NCI-H1048 (cell line): Measurements from ENCODE around the gene GRPEL2.
"Not testable (repeated sequence)": the region's sequence is repeated elsewhere in the genome, so short reads cannot be mapped to it uniquely, and the experiment has no call there.

ENCODE experiments used
- DNase-seq: peaks from one replicate; lab custom pipeline; 2025; lab: John Stamatoyannopoulos, UW

Gene GRPEL2

DNA sequence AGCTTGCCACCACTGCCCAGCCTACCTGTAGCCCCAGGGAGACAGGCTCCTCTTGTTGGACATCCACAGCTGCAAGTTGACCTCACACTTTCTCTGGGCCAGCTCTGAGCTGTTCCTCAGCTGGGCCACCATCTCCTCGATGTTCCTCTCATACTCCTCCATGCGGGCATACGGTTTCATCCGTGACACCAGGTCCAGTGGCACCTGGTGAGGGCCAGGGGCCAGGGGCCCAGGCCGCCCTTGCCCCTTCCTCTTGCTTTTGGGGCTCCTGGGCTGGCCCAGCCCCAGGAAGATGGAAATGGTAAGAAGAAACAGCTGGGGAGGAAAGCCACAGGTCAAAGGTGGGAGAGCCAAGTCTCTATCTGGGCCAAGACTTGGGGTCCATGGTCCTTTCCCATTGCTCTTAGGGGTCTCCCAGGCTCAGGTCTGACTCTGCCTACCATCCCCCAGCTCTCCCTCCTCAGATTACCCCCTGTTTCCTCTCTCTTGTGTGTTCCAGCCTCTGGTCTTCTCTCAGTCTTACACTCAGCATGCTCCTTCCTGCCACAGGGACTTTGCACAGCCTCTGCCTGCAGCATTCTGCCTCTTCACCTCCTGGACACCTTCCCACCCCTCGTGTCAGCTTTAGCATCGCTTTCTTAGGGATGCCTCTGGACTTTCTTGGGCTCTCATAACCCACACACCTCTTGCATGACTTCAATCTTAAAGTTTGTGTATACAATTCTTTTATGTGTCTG, 31.6 kb downstream of the GRPEL2 start:
- DNase-seq, result no peak

- DNase-seq, result no peak
Measured at GRCh38 chr5:149378241-149378820, 33.0 kb downstream of the GRPEL2 start.

DNA sequence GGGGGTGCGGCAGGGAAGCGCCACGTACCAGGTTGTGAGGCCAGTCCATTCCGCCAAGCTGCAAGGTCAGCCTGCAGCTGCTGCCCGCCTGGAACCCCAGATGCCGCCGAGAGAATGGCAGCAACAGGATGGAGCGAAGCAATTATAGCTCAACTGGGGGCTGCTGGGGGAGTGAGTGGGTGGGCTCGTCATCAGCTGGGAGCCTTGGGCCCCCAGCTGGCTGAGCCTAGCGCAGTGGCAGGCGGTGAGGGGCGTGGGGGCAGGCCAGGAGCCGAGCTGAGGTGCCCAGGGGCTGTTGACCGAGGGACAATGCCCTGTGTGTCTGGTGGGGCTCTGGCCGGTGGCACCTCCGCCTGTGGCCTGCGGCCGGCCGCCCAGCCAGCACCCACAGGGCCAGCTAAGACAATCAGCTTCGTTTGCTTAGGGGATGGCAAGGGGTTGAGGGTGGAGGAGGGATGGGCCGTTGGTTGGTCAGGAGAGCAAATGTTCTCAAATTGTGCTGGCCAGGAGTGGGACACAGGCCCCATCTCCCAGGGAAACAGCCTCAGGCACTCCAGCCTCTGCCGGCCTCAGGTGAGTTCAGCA, 34.0 kb downstream of the GRPEL2 start, which contains the start of gene IL17B:
TSS of gene IL17B (minus strand) at position 116 of the 585 bp plus-strand sequence. CDS start at position 49, 67 bp downstream.
- no peak for DNase-seq

DNA sequence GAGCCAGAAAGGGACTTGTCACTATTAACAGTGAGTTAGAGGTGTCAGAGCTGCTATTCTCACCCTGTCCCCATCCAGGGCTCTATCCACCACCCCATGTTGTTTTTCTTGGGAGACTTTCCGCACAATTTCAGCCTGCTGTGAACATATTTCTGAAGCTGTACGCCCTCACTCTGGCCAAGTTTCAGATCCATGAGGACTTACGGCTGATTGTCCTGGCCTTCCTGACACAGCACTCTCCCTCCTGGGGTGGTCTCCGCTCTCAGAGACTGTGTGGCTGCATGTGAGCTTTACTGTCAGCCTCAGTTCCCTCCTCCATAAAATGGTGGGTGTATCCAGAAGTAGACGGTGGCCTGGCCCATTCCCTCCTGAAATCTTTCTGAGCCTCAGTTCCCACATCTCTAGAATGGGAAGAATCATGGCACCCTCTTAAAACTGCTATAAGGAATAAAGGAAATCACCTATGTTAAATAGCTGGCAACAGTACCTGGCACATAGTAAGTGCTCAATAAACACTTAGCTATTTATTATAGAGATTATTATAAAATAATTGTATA, 34.6 kb downstream of the GRPEL2 start:
- DNase-seq, result no peak

DNA sequence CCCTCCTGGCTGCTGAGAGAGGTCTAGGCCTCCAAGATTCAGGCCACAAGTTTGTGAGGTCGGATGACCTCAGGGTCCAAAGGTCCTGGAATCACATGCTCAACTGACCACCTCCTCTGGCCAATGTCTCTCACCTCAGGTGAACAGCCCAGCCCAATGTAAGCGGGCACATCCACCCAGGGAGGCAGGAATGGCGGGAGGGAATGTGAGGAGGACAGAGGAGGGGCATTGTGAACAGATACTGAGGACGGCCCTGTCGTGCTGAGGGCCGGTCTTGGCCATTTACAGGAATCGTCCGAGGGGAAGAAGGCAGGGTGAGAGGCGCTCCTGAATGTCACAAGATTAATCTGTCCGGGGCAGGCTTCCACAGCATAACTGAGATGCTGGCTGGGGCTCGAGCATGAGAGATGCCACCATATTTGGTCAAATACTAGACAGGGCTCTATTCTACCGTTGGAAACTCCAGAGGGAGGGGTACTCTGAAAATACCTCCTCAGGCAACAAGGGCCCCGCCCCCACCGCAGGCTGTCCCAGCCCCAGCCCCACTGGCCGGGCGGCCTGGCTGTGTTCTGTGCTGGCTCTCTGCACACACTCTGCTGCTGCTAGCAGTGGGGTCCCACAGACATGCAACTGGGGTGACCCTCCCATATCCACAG, 35.3 kb downstream of the GRPEL2 start:
- DNase-seq, result no peak

GRCh38 chr5:149381261-149381985, 36.1 kb downstream of the GRPEL2 start:
- no peak for DNase-seq

GRCh38 chr5:149381986-149382338, 36.7 kb downstream of the GRPEL2 start:
- DNase-seq, result no peak

- no peak for DNase-seq
Measured at GRCh38 chr5:149382517-149383220, 37.4 kb downstream of the GRPEL2 start.

GRCh38 chr5:149383399-149383798, 38.1 kb downstream of the GRPEL2 start:
- no peak for DNase-seq

DNA sequence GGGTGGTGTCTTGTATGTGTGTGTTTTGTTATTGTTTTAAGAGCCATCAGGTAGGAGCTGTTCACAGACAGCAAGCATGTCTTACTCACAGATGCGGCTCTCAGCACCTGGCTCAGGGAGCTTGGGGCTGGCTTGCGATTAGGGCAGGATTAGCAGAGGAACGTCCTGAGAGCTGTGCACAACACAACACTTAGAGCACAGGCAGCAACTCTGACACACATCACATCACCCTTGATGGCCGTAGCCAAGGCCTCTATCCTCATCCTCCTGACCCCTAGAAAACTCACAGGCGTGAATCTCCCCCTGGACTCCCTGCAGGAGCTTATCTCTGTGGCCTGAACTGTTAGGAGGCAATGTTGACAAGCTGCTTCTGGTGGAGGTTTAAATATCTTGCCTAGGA, 40.9 kb downstream of the GRPEL2 start:
- DNase-seq, result no peak

GRCh38 chr5:149387081-149387631, 41.9 kb downstream of the GRPEL2 start:
- no peak for DNase-seq

DNA sequence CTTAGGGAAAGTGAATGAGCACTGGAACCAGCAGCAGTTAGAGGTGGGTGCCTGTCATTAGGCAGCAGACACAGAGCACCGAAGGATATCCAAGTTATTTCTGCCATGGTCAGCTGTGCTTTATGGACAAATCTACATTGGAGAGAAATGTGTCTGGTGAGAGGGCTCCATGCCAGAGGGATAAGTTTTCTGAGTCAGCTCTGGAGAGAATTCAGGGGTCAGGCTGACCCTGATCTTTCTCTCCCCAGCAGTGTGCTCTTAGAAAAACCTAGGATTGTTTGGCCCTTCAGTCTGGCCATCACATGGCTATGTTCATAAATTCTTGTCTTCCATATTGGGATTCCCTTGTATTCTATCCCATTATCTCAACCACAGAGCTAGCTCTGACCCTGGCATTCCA, 42.7 kb downstream of the GRPEL2 start:
- no peak for DNase-seq

DNA sequence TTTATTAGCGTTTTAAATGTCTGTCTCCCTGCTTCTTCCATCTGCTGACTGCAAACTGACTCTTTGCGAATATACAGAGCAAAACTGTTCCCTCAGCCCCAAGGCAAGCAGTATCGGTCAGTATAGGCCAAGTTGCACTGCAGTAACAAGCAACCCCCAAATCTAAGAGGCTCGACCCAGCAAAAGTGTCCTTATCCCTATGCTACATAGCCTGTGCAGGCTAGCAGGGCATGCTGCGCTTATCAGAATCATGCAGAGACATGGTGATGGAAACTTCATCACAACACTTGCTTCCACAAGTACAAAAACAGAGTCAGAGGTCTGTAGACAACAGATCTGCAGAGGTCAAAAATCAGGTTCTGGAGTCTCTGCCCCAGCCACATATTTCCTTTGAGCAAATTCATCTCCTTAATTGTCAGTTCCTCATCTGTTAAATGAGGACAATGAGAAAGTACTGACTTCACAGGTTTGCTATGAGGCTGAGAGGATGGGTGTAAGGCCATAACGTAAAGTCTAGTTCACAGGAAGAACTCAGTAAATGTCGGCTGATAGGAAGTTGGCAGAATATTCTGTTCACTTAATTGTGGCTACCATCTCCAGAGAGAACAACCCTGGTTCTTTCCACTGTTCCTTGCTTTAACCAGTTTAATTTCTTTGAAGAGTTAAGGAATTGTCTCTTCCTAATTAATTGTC, 43.3 kb downstream of the GRPEL2 start:
- no peak for DNase-seq

DNA sequence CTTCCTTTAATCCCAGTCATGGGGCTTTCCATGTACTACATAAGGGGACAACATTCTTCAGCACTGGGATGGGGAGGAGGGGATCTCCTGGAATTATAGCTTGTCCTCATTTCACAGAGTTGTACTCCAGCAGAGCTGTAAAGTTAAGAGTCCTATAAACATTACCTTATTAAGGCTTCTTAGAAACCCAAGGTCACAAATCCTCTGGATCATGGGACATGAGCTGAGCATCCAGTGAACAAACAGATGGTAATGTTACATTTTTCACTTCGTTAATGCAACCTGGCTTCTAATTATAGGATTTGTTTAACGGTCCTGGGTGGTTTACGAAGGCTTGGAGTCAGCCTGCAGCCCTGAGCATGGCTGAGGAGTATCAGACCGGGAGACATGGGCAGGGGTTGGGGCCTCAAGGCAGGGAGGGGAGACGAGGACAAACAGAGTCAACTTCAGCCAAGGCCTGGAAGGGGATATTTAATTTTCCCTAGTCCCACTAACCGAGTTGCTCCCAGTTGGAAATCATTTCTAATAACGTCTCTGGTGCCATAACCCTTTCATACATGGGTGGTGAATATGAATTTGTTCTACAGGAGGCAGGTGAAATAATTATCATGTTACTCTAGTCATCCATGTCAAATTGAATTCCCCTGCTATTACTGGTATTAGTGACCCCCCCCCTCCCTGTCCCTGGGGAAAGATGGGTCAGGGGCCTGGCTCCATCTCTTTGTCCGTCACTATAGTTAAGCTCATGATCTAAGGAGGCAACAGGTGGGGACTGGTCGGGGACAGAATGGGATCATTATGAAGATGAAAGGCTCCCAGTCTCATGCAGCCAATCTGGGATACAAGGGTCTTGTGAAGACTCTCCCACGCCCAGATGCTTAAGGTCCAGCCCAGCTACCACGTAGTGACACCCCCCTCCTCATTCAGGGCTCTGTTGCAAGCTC, 44.5 kb downstream of the GRPEL2 start:
- no peak for DNase-seq

- DNase-seq, result not testable (repeated sequence)
Measured at GRCh38 chr5:149391076-149391475, 45.8 kb downstream of the GRPEL2 start.

DNA sequence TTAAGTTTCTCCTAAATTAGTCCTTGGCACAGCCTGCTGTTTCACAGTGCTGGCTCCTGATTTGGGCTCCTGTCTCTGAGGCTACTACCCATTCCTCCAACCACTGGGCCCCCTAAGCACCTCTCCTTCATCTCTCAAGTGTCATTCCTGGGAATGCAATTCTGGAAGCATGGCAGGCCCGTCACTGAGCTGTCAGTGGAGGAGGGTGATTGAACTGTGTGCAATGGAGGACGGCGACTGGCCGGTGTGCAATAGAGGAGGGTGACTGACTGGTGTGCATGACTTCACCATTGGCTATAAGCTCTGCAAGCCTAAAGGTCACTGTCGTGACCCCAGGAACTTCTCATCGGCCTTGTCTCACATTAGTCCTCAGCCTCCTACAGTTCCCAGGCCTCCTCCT, 46.2 kb downstream of the GRPEL2 start:
- DNase-seq, result no peak

GRCh38 chr5:149392718-149393117, 47.4 kb downstream of the GRPEL2 start:
- DNase-seq, result no peak

DNA sequence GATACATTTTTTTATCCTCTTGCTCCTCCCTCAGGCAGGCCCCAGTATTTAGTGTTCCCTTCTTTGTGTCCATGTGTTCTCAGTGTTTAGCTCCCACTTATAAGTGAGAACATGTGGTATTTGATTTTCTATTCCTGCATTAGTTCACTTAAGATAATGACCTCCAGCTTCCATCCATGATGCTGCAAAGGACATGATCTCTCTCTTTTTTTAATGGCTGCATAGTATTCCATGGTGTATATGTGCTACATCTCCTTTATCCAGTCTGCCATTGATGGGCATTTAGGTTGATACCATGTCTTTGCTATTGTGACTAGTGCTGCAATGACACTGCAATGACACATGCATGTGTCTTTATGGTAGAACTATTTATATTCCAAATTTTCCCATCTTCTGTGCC, 49.7 kb downstream of the GRPEL2 start:
- not testable (repeated sequence) for DNase-seq

- DNase-seq, result no peak
Measured at GRCh38 chr5:149397530-149397929, 52.2 kb downstream of the GRPEL2 start.
